Measurements from ENCODE around the gene GPX6. TPM values are rescaled to one million over a fixed set of nuclear protein-coding genes. Genes with fewer than 3 reads are reported as not detected.
"Not testable (repeated sequence)": the region's sequence is repeated elsewhere in the genome, so short reads cannot be mapped to it uniquely, and the experiment has no call there.

The GPX6 gene
- total and polyA plus RNA-seq, 2 experiments from 2014 or later: not detected

DNA sequence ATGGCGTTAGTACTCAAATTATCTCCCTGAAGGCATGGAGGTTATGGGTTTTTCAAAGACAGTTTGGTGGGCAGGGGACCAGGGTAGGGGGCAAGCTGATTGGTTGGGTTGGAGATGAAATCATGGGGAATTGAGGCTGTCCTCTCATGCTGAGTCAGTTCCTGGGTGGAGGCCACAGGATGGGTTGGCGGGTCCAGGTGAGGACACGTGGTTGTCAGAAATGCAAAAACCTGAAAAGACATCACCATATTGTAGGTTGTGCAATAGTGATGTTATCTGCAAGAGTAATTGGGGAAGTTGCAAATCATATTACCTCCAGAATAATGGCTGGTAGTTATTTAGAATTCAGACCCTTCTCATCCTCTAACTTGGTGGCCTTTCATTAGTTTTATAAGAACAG, 30.1 kb downstream of the GPX6 start:
- Histone ChIP-seq H3K27me3 (peaks cover 19% of the 10 kb centered on the region), H3K27ac (no peak overlapping the region), H3K36me3 (no peaks in the 10 kb centered on the region), H3K9me3 (ENCODE audit: low read depth) (no peaks in the 10 kb centered on the region), H3K4me1 (ENCODE audit: low read depth) (no peaks in the 10 kb centered on the region), H3K4me3 (no peak overlapping the region)
- TF ChIP-seq, protein P1, sequence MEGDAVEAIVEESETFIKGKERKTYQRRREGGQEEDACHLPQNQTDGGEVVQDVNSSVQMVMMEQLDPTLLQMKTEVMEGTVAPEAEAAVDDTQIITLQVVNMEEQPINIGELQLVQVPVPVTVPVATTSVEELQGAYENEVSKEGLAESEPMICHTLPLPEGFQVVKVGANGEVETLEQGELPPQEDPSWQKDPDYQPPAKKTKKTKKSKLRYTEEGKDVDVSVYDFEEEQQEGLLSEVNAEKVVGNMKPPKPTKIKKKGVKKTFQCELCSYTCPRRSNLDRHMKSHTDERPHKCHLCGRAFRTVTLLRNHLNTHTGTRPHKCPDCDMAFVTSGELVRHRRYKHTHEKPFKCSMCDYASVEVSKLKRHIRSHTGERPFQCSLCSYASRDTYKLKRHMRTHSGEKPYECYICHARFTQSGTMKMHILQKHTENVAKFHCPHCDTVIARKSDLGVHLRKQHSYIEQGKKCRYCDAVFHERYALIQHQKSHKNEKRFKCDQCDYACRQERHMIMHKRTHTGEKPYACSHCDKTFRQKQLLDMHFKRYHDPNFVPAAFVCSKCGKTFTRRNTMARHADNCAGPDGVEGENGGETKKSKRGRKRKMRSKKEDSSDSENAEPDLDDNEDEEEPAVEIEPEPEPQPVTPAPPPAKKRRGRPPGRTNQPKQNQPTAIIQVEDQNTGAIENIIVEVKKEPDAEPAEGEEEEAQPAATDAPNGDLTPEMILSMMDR (IDR thresholded peaks at IDR 0.05; ENCODE audit: low read depth, low read length): no peak
- DNase-seq (ENCODE audit: low read depth in 1 of 2, low spot score in 1 of 2): no peak

GRCh38 chr6:28480253-28480932, 35.2 kb downstream of the GPX6 start:
- no peak for DNase-seq (ENCODE audit: low read depth in 1 of 2, low spot score in 1 of 2)
- H3K4me1 ChIP-seq (ENCODE audit: low read depth): no peaks in the 10 kb centered on the region
- no peak overlapping the region for H3K4me3 ChIP-seq
- H3K9me3 ChIP-seq (ENCODE audit: low read depth): no peaks in the 10 kb centered on the region
- TF ChIP-seq, protein P1 (IDR thresholded peaks at IDR 0.05; ENCODE audit: low read depth, low read length): no peak
- H3K36me3 ChIP-seq: no peaks in the 10 kb centered on the region
- no peak overlapping the region for H3K27ac ChIP-seq
- peaks cover 31% of the 10 kb centered on the region for H3K27me3 ChIP-seq

DNA sequence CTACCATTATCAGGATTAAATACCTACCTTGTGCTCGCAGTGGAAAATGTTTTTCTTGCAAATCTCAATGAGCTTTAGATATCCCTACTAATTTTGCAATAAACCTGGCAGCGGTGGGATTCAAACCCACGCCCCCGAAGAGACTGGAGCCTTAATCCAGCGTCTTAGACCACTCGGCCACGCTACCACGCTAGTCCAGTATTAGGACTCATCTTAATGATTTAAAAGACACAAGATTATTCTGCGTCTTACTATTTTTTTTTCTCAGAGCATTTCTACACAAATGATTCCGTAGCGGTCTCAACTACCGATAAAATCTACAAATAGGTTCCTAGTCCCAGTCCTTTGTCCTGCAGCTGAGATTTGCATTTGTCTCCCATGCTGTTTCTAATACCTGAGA, 37.1 kb downstream of the GPX6 start:
- Histone ChIP-seq H3K9me3 (ENCODE audit: low read depth) (no peaks in the 10 kb centered on the region), H3K36me3 (no peaks in the 10 kb centered on the region), H3K27ac (no peak overlapping the region), H3K27me3 (peaks cover 31% of the 10 kb centered on the region), H3K4me1 (ENCODE audit: low read depth) (no peaks in the 10 kb centered on the region), H3K4me3 (no peak overlapping the region)
- TF ChIP-seq, protein P1 (IDR thresholded peaks at IDR 0.05; ENCODE audit: low read depth, low read length): no peak
- DNase-seq (ENCODE audit: low read depth in 1 of 2, low spot score in 1 of 2): no peak

GRCh38 chr6:28474441-28475219, 41.0 kb downstream of the GPX6 start:
- TF ChIP-seq, protein P1 (IDR thresholded peaks at IDR 0.05; ENCODE audit: low read depth, low read length): no peak
- H3K9me3 ChIP-seq (ENCODE audit: low read depth): no peaks in the 10 kb centered on the region
- no peaks in the 10 kb centered on the region for H3K4me1 ChIP-seq (ENCODE audit: low read depth)
- DNase-seq (ENCODE audit: low read depth in 1 of 2, low spot score in 1 of 2): peak; percentile 63 to 85
- H3K27ac ChIP-seq: no peak overlapping the region
- H3K27me3 ChIP-seq: peaks cover 3% of the 10 kb centered on the region
- H3K4me3 ChIP-seq: peak overlapping the region; percentile 55
- no peaks in the 10 kb centered on the region for H3K36me3 ChIP-seq

DNA sequence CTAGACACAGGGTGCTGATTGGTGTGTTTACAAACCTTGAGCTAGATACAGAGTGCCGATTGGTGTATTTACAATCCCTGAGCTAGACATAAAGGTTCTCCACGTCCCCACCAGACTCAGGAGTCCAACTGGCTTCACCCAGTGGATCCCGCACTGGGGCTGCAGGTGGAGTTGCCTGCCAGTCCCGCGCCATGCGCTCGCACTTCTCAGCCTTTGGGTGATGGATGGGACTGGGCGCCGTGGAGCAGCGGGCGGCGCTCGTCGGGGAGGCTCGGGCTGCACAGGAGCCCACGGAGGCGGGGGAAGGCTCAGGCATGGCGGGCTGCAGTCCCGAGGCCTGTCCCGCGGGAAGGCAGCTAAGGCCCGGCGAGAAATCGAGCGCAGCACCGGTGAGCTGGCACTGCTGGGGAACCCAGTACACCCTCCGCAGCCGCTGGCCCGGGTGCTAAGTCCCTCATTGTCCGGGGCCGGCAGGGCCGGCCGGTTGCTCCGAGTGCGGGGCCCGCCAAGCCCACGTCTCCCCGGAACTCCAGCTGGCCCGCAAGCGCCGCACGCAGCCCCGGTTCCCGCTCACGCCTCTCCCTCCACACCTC, 46.3 kb downstream of the GPX6 start:
- H3K27me3 ChIP-seq; H3K27ac ChIP-seq; H3K4me1 ChIP-seq (ENCODE audit: low read depth); DNase-seq (ENCODE audit: low read depth in 1 of 2, low spot score in 1 of 2); H3K9me3 ChIP-seq (ENCODE audit: low read depth); H3K36me3 ChIP-seq; H3K4me3 ChIP-seq: not testable (repeated sequence)

- TF ChIP-seq, protein P1 (IDR thresholded peaks at IDR 0.05; ENCODE audit: low read depth, low read length): no peak
- Histone ChIP-seq H3K36me3 (no peaks in the 10 kb centered on the region), H3K27me3 (peaks cover 6% of the 10 kb centered on the region), H3K9me3 (ENCODE audit: low read depth) (no peaks in the 10 kb centered on the region), H3K4me3 (no peak overlapping the region), H3K27ac (no peak overlapping the region), H3K4me1 (ENCODE audit: low read depth) (no peaks in the 10 kb centered on the region)
- no peak for DNase-seq (ENCODE audit: low read depth in 1 of 2, low spot score in 1 of 2)
Observed at GRCh38 chr6:28468056-28468455, 47.5 kb downstream of the GPX6 start.
